ENCODE data around the gene ANHX. TPM values are rescaled to one million over a fixed set of nuclear protein-coding genes. Genes with fewer than 3 reads are reported as not detected.

ANHX gene
- total and polyA plus RNA-seq, 2 experiments from 2014 or later: not detected

DNA sequence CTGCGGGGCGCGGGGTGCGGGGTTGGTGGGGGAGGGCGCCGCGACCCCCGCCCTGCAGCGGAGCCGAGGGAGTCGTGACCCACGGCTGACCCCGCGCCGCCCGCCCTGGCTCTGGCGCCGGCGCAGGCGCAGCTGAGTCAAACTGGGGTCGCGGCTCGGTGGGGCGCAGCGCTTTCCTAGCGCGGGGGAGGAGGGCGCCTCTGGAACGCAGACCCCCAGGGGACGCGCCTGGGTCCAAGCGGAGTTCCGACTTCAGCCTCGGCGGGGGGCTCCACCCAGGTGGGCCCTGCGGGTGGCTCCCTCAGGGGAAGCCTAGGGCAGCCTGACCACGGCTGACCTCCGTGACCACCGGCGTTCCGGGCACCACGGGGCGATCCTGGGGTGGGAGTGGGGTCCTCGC lies 467 bp upstream of the ANHX start:
- no peaks in the 10 kb centered on the region for H3F3A ChIP-seq (replicated peaks; ENCODE audit: low read depth)
- H3K27me3 Mint-ChIP-seq (ENCODE audit: insufficient read depth, low read depth, poor library complexity): peaks cover 5% of the 10 kb centered on the region
- H3K36me3 Mint-ChIP-seq (ENCODE audit: low read depth): peaks cover 46% of the 10 kb centered on the region
- no peak for ATAC-seq
- no peaks in the 10 kb centered on the region for H3K4me1 Mint-ChIP-seq
- peaks cover 84% of the 10 kb centered on the region for H3K9me3 Mint-ChIP-seq
- TF ChIP-seq, protein P1, sequence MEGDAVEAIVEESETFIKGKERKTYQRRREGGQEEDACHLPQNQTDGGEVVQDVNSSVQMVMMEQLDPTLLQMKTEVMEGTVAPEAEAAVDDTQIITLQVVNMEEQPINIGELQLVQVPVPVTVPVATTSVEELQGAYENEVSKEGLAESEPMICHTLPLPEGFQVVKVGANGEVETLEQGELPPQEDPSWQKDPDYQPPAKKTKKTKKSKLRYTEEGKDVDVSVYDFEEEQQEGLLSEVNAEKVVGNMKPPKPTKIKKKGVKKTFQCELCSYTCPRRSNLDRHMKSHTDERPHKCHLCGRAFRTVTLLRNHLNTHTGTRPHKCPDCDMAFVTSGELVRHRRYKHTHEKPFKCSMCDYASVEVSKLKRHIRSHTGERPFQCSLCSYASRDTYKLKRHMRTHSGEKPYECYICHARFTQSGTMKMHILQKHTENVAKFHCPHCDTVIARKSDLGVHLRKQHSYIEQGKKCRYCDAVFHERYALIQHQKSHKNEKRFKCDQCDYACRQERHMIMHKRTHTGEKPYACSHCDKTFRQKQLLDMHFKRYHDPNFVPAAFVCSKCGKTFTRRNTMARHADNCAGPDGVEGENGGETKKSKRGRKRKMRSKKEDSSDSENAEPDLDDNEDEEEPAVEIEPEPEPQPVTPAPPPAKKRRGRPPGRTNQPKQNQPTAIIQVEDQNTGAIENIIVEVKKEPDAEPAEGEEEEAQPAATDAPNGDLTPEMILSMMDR (conservative IDR thresholded peaks at IDR 0.05; ENCODE audit: low read depth in 2 of 2): no peak
- no peak for TF ChIP-seq EZH2 (IDR thresholded peaks at IDR 0.05; ENCODE audit: low read depth, unreplicated experiment)
- TF ChIP-seq NANOG (IDR thresholded peaks at IDR 0.05; ENCODE audit: borderline replicate concordance): no peak
- TF ChIP-seq, protein P2, sequence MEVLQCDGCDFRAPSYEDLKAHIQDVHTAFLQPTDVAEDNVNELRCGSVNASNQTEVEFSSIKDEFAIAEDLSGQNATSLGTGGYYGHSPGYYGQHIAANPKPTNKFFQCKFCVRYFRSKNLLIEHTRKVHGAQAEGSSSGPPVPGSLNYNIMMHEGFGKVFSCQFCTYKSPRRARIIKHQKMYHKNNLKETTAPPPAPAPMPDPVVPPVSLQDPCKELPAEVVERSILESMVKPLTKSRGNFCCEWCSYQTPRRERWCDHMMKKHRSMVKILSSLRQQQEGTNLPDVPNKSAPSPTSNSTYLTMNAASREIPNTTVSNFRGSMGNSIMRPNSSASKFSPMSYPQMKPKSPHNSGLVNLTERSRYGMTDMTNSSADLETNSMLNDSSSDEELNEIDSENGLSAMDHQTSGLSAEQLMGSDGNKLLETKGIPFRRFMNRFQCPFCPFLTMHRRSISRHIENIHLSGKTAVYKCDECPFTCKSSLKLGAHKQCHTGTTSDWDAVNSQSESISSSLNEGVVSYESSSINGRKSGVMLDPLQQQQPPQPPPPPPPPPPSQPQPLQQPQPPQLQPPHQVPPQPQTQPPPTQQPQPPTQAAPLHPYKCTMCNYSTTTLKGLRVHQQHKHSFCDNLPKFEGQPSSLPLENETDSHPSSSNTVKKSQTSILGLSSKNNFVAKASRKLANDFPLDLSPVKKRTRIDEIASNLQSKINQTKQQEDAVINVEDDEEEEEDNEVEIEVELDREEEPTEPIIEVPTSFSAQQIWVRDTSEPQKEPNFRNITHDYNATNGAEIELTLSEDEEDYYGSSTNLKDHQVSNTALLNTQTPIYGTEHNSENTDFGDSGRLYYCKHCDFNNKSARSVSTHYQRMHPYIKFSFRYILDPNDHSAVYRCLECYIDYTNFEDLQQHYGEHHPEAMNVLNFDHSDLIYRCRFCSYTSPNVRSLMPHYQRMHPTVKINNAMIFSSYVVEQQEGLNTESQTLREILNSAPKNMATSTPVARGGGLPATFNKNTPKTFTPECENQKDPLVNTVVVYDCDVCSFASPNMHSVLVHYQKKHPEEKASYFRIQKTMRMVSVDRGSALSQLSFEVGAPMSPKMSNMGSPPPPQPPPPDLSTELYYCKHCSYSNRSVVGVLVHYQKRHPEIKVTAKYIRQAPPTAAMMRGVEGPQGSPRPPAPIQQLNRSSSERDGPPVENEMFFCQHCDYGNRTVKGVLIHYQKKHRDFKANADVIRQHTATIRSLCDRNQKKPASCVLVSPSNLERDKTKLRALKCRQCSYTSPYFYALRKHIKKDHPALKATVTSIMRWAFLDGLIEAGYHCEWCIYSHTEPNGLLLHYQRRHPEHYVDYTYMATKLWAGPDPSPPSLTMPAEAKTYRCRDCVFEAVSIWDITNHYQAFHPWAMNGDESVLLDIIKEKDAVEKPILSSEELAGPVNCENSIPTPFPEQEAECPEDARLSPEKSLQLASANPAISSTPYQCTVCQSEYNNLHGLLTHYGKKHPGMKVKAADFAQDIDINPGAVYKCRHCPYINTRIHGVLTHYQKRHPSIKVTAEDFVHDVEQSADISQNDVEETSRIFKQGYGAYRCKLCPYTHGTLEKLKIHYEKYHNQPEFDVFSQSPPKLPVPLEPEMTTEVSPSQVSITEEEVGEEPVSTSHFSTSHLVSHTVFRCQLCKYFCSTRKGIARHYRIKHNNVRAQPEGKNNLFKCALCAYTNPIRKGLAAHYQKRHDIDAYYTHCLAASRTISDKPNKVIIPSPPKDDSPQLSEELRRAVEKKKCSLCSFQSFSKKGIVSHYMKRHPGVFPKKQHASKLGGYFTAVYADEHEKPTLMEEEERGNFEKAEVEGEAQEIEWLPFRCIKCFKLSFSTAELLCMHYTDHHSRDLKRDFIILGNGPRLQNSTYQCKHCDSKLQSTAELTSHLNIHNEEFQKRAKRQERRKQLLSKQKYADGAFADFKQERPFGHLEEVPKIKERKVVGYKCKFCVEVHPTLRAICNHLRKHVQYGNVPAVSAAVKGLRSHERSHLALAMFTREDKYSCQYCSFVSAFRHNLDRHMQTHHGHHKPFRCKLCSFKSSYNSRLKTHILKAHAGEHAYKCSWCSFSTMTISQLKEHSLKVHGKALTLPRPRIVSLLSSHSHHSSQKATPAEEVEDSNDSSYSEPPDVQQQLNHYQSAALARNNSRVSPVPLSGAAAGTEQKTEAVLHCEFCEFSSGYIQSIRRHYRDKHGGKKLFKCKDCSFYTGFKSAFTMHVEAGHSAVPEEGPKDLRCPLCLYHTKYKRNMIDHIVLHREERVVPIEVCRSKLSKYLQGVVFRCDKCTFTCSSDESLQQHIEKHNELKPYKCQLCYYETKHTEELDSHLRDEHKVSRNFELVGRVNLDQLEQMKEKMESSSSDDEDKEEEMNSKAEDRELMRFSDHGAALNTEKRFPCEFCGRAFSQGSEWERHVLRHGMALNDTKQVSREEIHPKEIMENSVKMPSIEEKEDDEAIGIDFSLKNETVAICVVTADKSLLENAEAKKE (CRISPR knock-in tag; IDR thresholded peaks at IDR 0.05): no peak
- no peak for TF ChIP-seq ZNF331 (CRISPR knock-in tag; IDR thresholded peaks at IDR 0.05; ENCODE audit: low read depth)
- no peak overlapping the region for H3K4me2 ChIP-seq
- H3K9me2 ChIP-seq (ENCODE audit: insufficient read depth): no peaks in the 10 kb centered on the region
- no peaks in the 10 kb centered on the region for H3K27me3 ChIP-seq (ENCODE audit: insufficient read depth)
- no peak overlapping the region for H3K27ac Mint-ChIP-seq
- no peak overlapping the region for H3K4me3 ChIP-seq
- no peaks in the 10 kb centered on the region for H3K4me1 ChIP-seq (ENCODE audit: insufficient read depth)
- H3K79me2 ChIP-seq (replicated peaks; ENCODE audit: insufficient read depth): no peaks in the 10 kb centered on the region
- no peaks in the 10 kb centered on the region; the same call in 1 of the 2 replicates for H3K36me3 ChIP-seq (ENCODE audit: insufficient read depth)
- H4K20me1 ChIP-seq (replicated peaks; ENCODE audit: insufficient read depth): no peaks in the 10 kb centered on the region
- H3K27ac ChIP-seq (ENCODE audit: low read depth): no peak overlapping the region
- no peak for DNase-seq (ENCODE audit: low spot score)
- no peak overlapping the region for H3K4me3 Mint-ChIP-seq
- no peak overlapping the region for H2AFZ ChIP-seq

Data from GM23338 (cell line).